Lower lobe of right lung (tissue), 2 donors: ENCODE data around the gene HBA1. TPM values are rescaled to one million over a fixed set of nuclear protein-coding genes. Genes with fewer than 3 reads are reported as not detected.
"Not testable (repeated sequence)": the region's sequence is repeated elsewhere in the genome, so short reads cannot be mapped to it uniquely, and the experiment has no call there.

Experiments
- ATAC-seq, 2 donors: fragments of 200-7000 bp; cut with Tn5 transposase; one replicate each; pipeline ENCODE4 v1.9.1; 2020 to 2022; ENCODE audit warnings: mild to moderate bottlenecking in 2 of 2, moderate library complexity in 2 of 2
- DNase-seq: peaks from one replicate; pipeline ENCODE4 v3.0.0-alpha.2; 2020
- H3K27ac ChIP-seq: fragments of 200-600 bp; one replicate; pipeline ENCODE4 v1.8.0; 2022
- H3K27me3 ChIP-seq: fragments of 200-600 bp; one replicate; pipeline ENCODE4 v1.8.0; 2022; ENCODE audit warnings: low read depth
- H3K36me3 ChIP-seq: fragments of 200-600 bp; one replicate; pipeline ENCODE4 v1.8.0; 2022; ENCODE audit warnings: mild to moderate bottlenecking
- H3K4me1 ChIP-seq: fragments of 200-600 bp; one replicate; pipeline ENCODE4 v1.8.0; 2022
- H3K4me3 ChIP-seq: fragments of 200-600 bp; one replicate; pipeline ENCODE4 v1.8.0; 2022; ENCODE audit warnings: mild to moderate bottlenecking
- H3K9me3 ChIP-seq: fragments of 200-600 bp; one replicate; pipeline ENCODE4 v1.8.0; 2022
- intact Hi-C: fragments of 100-400 bp; cut with DNase I; formaldehyde crosslinking; loops from one replicate; pipeline ENCODE4 v1.11.0; 2022
- total RNA-seq: library from RNA; stranded (reverse); fragmentation: NEBNext Ultra II Directional; extraction: Animal tissue kit (Norgen Biotek cat#: 25700); gene quantifications from one replicate; pipeline ENCODE4 v1.2.1, GENCODE V29; 2021
- TF ChIP-seq, protein P1 (sequence below): fragments of 200-600 bp; IDR thresholded peaks from one replicate; pipeline ENCODE4 v1.8.0; 2022; ENCODE audit warnings: antibody characterized with exemption, mild to moderate bottlenecking
- donor health status: DM: no; HTN: yes; CAD: no; lungs with severe emphysema.

HBA1 gene
- total RNA-seq, 1 donor from 2014 or later = 217 TPM

- peaks cover 100% of the 10 kb centered on the region for H3K36me3 ChIP-seq
- no peaks in the 10 kb centered on the region for H3K9me3 ChIP-seq
Measured at GRCh38 chr16:193441-193840, 17.0 kb downstream of the HBA1 start.

GRCh38 chr16:194516-194915 is 18.0 kb downstream of the HBA1 start:
- TF ChIP-seq, protein P1, sequence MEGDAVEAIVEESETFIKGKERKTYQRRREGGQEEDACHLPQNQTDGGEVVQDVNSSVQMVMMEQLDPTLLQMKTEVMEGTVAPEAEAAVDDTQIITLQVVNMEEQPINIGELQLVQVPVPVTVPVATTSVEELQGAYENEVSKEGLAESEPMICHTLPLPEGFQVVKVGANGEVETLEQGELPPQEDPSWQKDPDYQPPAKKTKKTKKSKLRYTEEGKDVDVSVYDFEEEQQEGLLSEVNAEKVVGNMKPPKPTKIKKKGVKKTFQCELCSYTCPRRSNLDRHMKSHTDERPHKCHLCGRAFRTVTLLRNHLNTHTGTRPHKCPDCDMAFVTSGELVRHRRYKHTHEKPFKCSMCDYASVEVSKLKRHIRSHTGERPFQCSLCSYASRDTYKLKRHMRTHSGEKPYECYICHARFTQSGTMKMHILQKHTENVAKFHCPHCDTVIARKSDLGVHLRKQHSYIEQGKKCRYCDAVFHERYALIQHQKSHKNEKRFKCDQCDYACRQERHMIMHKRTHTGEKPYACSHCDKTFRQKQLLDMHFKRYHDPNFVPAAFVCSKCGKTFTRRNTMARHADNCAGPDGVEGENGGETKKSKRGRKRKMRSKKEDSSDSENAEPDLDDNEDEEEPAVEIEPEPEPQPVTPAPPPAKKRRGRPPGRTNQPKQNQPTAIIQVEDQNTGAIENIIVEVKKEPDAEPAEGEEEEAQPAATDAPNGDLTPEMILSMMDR = no peak
- H3K27me3 ChIP-seq = no peaks in the 10 kb centered on the region
- ATAC-seq (no peak), DNase-seq (no peak)
- no peaks in the 10 kb centered on the region for H3K9me3 ChIP-seq
- no peak overlapping the region for H3K4me3 ChIP-seq
- H3K36me3 ChIP-seq = peaks cover 100% of the 10 kb centered on the region
- intact Hi-C loops = no loop called here
- no peak overlapping the region for H3K27ac ChIP-seq
- H3K4me1 ChIP-seq = no peaks in the 10 kb centered on the region

More at GRCh38 chr16:193441-193840, 17.0 kb downstream of the HBA1 start:
- DNase-seq (no peak), ATAC-seq (no peak)
- Histone ChIP-seq H3K27me3 (no peaks in the 10 kb centered on the region), H3K27ac (no peak overlapping the region), H3K4me3 (no peak overlapping the region), H3K4me1 (no peaks in the 10 kb centered on the region)
- intact Hi-C loops = no loop called here
- TF ChIP-seq, protein P1 = no peak

- H3K4me3 ChIP-seq = no peak overlapping the region
- H3K27ac ChIP-seq = no peak overlapping the region
- intact Hi-C loops = no loop called here
- DNase-seq (no peak), ATAC-seq (no peak)
- H3K27me3 ChIP-seq = no peaks in the 10 kb centered on the region
- H3K9me3 ChIP-seq = no peaks in the 10 kb centered on the region
- peaks cover 98% of the 10 kb centered on the region for H3K36me3 ChIP-seq
- TF ChIP-seq, protein P1 = no peak
- H3K4me1 ChIP-seq = no peaks in the 10 kb centered on the region
Measured at GRCh38 chr16:200388-200787, 23.9 kb downstream of the HBA1 start.

- Histone ChIP-seq H3K4me1 (no peaks in the 10 kb centered on the region), H3K9me3 (no peaks in the 10 kb centered on the region), H3K4me3 (no peak overlapping the region), H3K27ac (no peak overlapping the region), H3K36me3 (peaks cover 98% of the 10 kb centered on the region), H3K27me3 (no peaks in the 10 kb centered on the region)
- intact Hi-C loops = no loop called here
- ATAC-seq (no peak), DNase-seq (no peak)
- TF ChIP-seq, protein P1 = no peak
Measured at GRCh38 chr16:203246-203645, 26.8 kb downstream of the HBA1 start.

DNA sequence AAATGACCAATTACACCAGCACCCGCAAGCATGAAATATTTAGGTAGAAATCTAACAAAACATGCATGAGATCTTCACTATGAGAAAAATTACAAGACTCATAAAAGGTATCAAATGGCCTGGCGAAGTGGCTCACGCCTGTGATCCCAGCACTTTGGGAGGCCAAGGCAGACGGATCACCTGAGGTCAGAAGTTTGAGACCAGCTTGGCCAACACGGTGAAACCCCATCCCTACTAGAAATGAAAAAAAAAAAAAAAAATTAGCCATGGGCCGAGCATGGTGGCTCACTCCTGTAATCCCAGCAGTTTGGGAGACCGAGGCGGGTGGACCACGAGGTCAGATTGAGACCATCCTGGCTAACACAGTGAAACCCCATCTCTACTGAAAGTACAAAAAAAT is 27.6 kb downstream of the HBA1 start:
- H3K4me1 ChIP-seq, H3K4me3 ChIP-seq, H3K9me3 ChIP-seq, H3K27ac ChIP-seq, intact Hi-C loops, ATAC-seq, DNase-seq, H3K27me3 ChIP-seq: not testable (repeated sequence)
- peaks cover 98% of the 10 kb centered on the region for H3K36me3 ChIP-seq

- ATAC-seq, H3K4me3 ChIP-seq, H3K9me3 ChIP-seq, H3K27me3 ChIP-seq, H3K4me1 ChIP-seq, intact Hi-C loops, H3K27ac ChIP-seq, DNase-seq: not testable (repeated sequence)
- peaks cover 96% of the 10 kb centered on the region for H3K36me3 ChIP-seq
Measured at GRCh38 chr16:209359-209758, 32.9 kb downstream of the HBA1 start.

- intact Hi-C loops = not testable (repeated sequence)
Measured at GRCh38 chr16:211631-212180, 35.2 kb downstream of the HBA1 start.

More at GRCh38 chr16:211631-212180, 35.2 kb downstream of the HBA1 start:
- H3K4me1 ChIP-seq, H3K9me3 ChIP-seq, ATAC-seq, H3K27ac ChIP-seq, H3K27me3 ChIP-seq, H3K4me3 ChIP-seq, DNase-seq: not testable (repeated sequence)
- H3K36me3 ChIP-seq = peaks cover 96% of the 10 kb centered on the region
